Astrocyte (in vitro differentiated cells and primary cell): Measurements from ENCODE around the gene CDH8. TPM values are rescaled to one million over a fixed set of nuclear protein-coding genes. Genes with fewer than 3 reads are reported as not detected.

ENCODE experiments used
- DNase-seq: peaks from one replicate; pipeline ENCODE4 v3.0.0-alpha.2; 2010; ENCODE audit warnings: low read depth
- FAIRE-seq: peaks from 2 replicates; lab custom pipeline; 2011; peaks lifted over from hg19 to GRCh38; lab: Jason Lieb, UNC
- H2AFZ ChIP-seq: 2 replicates; pipeline ENCODE4 v1.6.0; 2012; ENCODE audit warnings: low read depth, low read length, inconsistent platforms
- H3K27ac ChIP-seq: 2 replicates; pipeline ENCODE4 v1.5.1; 2011; ENCODE audit warnings: low read depth, low read length, inconsistent platforms
- H3K27me3 ChIP-seq: 2 replicates; pipeline ENCODE4 v1.6.0; 2011; ENCODE audit warnings: low read length, inconsistent platforms; ENCODE audit not compliant: insufficient read depth
- H3K36me3 ChIP-seq: 2 replicates; pipeline ENCODE4 v1.5.1; 2011; ENCODE audit warnings: low read length, inconsistent platforms; ENCODE audit not compliant: insufficient read depth
- H3K4me1 ChIP-seq: 2 replicates; pipeline ENCODE4 v1.5.1; 2011; ENCODE audit warnings: low read length, inconsistent platforms; ENCODE audit not compliant: insufficient read depth
- H3K4me2 ChIP-seq: 2 replicates; pipeline ENCODE4 v1.6.0; 2012; ENCODE audit warnings: low read length, inconsistent platforms
- H3K4me3 ChIP-seq: 2 replicates; pipeline ENCODE4 v1.5.1; 2011; ENCODE audit warnings: low read depth, mild to moderate bottlenecking, low read length, inconsistent platforms; ENCODE audit not compliant: insufficient read depth
- H3K79me2 ChIP-seq: 2 replicates; pipeline ENCODE4 v1.6.0; 2012; ENCODE audit warnings: mild to moderate bottlenecking, low read length, inconsistent platforms; ENCODE audit not compliant: insufficient read depth
- H3K9ac ChIP-seq: 2 replicates; pipeline ENCODE4 v1.6.0; 2012; ENCODE audit warnings: mild to moderate bottlenecking, low read length, inconsistent platforms
- H3K9me3 ChIP-seq: 2 replicates; pipeline ENCODE4 v1.5.1; 2012; ENCODE audit warnings: low read depth, mild to moderate bottlenecking, low read length, inconsistent platforms; ENCODE audit not compliant: insufficient read depth
- H4K20me1 ChIP-seq: 2 replicates; pipeline ENCODE4 v1.6.0; 2012; ENCODE audit warnings: low read length, inconsistent platforms; ENCODE audit not compliant: insufficient read depth
- H3K27ac Mint-ChIP-seq: one replicate; pipeline ENCODE4 v1.8.0; 2021; ENCODE audit warnings: mild to moderate bottlenecking, mixed read lengths; ENCODE audit not compliant: unreplicated experiment
- H3K27me3 Mint-ChIP-seq: one replicate; pipeline ENCODE4 v1.8.0; 2021; ENCODE audit warnings: low read depth, mixed read lengths; ENCODE audit not compliant: unreplicated experiment
- H3K36me3 Mint-ChIP-seq: one replicate; pipeline ENCODE4 v1.8.0; 2021; ENCODE audit warnings: low read depth, mixed read lengths; ENCODE audit not compliant: unreplicated experiment
- H3K4me1 Mint-ChIP-seq: one replicate; pipeline ENCODE4 v1.8.0; 2021; ENCODE audit warnings: low read depth, mixed read lengths; ENCODE audit not compliant: unreplicated experiment
- H3K4me3 Mint-ChIP-seq: one replicate; pipeline ENCODE4 v1.8.0; 2021; ENCODE audit warnings: mild to moderate bottlenecking, moderate library complexity, mixed read lengths; ENCODE audit not compliant: unreplicated experiment
- H3K9me3 Mint-ChIP-seq: one replicate; pipeline ENCODE4 v1.8.0; 2021; ENCODE audit warnings: mild to moderate bottlenecking, mixed read lengths; ENCODE audit not compliant: unreplicated experiment
- EZH2 ChIP-seq: IDR thresholded peaks from 2 replicates; pipeline ENCODE4 v1.6.1; 2012; ENCODE audit warnings: mild to moderate bottlenecking, low read length, inconsistent platforms; ENCODE audit not compliant: insufficient read depth
- total RNA-seq: library from RNA; stranded (reverse); gene quantifications from 2 replicates; pipeline ENCODE4 v1.2.1, GENCODE V29; 2021
- TF ChIP-seq, protein P1 (sequence below): IDR thresholded peaks from 2 replicates; pipeline ENCODE4 v1.5.1; 2011; ENCODE audit warnings: low read depth, mild to moderate bottlenecking, inconsistent platforms, low read length, moderate library complexity; ENCODE audit not compliant: insufficient read depth

CDH8 gene
- total RNA-seq, 1 donor from 2014 or later: 17.5 TPM

DNA sequence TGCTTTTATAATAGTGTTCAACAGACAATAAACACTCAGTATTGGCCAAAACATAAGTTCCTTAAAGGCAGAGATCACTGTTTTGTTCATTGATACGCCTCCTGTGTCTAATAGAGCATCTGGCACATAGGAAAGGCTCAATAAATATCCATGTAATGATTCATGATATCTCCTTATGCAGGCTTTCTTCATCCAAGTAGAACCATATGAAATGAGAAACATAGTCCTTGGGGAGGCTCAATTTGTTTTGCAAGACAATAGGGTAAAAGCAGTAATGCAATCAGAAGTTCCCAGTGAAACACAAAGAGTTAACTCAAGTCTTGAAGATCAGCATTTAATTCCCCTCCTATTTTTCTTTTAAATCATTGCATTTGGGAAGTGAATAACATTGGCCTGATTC is 16.4 kb downstream of the CDH8 start:
- H3K4me1 ChIP-seq: no peaks in the 10 kb centered on the region
- no peaks in the 10 kb centered on the region for H3K9me3 Mint-ChIP-seq
- H3K36me3 ChIP-seq: no peaks in the 10 kb centered on the region
- H3K79me2 ChIP-seq: no peaks in the 10 kb centered on the region
- TF ChIP-seq, protein P1, sequence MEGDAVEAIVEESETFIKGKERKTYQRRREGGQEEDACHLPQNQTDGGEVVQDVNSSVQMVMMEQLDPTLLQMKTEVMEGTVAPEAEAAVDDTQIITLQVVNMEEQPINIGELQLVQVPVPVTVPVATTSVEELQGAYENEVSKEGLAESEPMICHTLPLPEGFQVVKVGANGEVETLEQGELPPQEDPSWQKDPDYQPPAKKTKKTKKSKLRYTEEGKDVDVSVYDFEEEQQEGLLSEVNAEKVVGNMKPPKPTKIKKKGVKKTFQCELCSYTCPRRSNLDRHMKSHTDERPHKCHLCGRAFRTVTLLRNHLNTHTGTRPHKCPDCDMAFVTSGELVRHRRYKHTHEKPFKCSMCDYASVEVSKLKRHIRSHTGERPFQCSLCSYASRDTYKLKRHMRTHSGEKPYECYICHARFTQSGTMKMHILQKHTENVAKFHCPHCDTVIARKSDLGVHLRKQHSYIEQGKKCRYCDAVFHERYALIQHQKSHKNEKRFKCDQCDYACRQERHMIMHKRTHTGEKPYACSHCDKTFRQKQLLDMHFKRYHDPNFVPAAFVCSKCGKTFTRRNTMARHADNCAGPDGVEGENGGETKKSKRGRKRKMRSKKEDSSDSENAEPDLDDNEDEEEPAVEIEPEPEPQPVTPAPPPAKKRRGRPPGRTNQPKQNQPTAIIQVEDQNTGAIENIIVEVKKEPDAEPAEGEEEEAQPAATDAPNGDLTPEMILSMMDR: no peak
- TF ChIP-seq EZH2: no peak
- H3K27me3 Mint-ChIP-seq: peaks cover 10% of the 10 kb centered on the region
- DNase-seq: no peak
- H3K27ac ChIP-seq: no peak overlapping the region
- H3K9ac ChIP-seq: no peak overlapping the region
- no peak for FAIRE-seq
- no peaks in the 10 kb centered on the region for H3K36me3 Mint-ChIP-seq
- no peak overlapping the region for H3K4me3 ChIP-seq
- no peak overlapping the region for H3K4me3 Mint-ChIP-seq
- H3K9me3 ChIP-seq: no peaks in the 10 kb centered on the region
- H3K27ac Mint-ChIP-seq: no peak overlapping the region
- H2AFZ ChIP-seq: no peak overlapping the region
- H4K20me1 ChIP-seq: no peaks in the 10 kb centered on the region
- no peaks in the 10 kb centered on the region for H3K27me3 ChIP-seq
- no peak overlapping the region for H3K4me2 ChIP-seq
- H3K4me1 Mint-ChIP-seq: peaks cover under 1% of the 10 kb centered on the region

DNA sequence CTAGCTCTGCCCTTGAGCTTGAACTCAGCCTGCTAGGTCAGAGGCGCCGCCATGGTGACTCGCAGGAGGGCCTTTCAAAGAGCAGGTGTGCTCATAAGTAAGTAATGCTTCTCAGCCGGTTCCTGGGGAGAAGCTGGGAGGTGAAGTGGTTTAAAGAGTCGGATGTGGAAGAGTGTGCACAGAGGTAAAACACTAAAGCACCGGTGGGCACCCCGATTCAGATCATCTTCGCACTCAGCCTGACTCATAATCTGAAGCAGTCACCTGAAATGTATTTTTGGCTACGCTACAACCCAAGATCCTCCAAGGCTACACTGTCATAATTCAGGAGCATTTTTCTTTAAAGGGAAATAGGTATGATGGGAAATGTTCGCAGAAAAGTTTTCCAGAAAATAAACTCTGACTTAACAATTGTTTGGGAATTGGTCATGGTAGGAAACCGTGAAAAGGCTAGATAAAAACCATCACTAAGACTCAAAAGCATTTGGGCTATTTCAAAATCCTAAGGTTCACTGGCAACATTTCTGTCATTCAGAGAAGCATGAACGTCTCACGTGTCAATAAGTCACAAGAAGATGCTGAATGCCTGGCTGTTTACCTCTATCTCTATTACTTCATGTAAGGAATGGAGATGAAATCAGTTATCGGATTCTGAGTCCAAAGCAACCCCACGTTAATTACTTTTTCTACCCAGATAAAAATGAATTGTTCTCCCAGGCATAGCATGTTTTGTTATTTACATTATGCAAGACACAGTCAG is 17.8 kb downstream of the CDH8 start:
- Mint-ChIP-seq H3K4me1 (peaks cover 9% of the 10 kb centered on the region), H3K4me3 (no peak overlapping the region), H3K27me3 (peaks cover 10% of the 10 kb centered on the region), H3K9me3 (no peaks in the 10 kb centered on the region), H3K36me3 (no peaks in the 10 kb centered on the region), H3K27ac (no peak overlapping the region)
- no peak for TF ChIP-seq EZH2
- TF ChIP-seq, protein P1: no peak
- Histone ChIP-seq H3K9ac (no peak overlapping the region), H3K79me2 (no peaks in the 10 kb centered on the region), H4K20me1 (no peaks in the 10 kb centered on the region), H3K27ac (no peak overlapping the region), H2AFZ (no peak overlapping the region), H3K27me3 (no peaks in the 10 kb centered on the region), H3K9me3 (no peaks in the 10 kb centered on the region), H3K4me3 (no peak overlapping the region), H3K4me2 (no peak overlapping the region), H3K4me1 (no peaks in the 10 kb centered on the region), H3K36me3 (no peaks in the 10 kb centered on the region)
- no peak for FAIRE-seq
- no peak for DNase-seq

DNA sequence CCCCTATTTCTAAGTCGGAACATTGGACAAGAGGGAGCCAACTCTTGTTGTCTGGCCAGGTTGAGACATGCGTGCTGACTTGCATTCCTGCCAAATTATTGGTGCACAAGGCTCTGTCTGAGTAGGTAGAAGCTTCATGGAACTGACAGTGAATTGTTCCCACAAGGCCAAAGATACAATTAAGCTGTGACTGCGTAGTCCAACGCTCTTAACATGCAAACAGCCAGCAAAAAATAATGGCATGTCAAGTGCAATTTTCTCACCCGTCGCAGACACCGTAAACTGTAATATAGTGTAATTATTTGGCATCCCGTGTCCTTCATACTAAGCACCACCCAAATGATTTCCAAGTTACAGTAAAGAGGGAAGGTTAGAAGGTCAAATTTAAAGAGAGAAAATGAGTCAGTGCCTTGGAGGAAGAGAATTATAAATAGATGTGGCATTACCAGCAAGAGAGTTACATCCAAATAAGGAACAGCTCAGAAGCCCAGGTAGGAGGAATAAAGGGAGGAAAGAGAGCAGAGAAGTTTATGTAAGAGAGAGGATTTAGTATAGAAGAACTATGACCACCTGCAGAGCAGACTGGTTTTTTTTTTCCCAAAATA is 21.8 kb downstream of the CDH8 start:
- Histone ChIP-seq H4K20me1 (no peaks in the 10 kb centered on the region), H2AFZ (no peak overlapping the region), H3K36me3 (no peaks in the 10 kb centered on the region), H3K79me2 (no peaks in the 10 kb centered on the region), H3K4me3 (no peak overlapping the region), H3K9ac (no peak overlapping the region), H3K4me2 (no peak overlapping the region), H3K27me3 (no peaks in the 10 kb centered on the region), H3K4me1 (no peaks in the 10 kb centered on the region), H3K9me3 (no peaks in the 10 kb centered on the region), H3K27ac (no peak overlapping the region)
- no peak for DNase-seq
- no peak for FAIRE-seq
- TF ChIP-seq, protein P1: no peak
- no peak for TF ChIP-seq EZH2
- Mint-ChIP-seq H3K9me3 (no peaks in the 10 kb centered on the region), H3K4me3 (no peak overlapping the region), H3K4me1 (peaks cover 9% of the 10 kb centered on the region), H3K27me3 (peaks cover 4% of the 10 kb centered on the region), H3K36me3 (no peaks in the 10 kb centered on the region), H3K27ac (no peak overlapping the region)
